OCI-LY7 (cell line): ENCODE results near the gene SLC25A21. TPM values are rescaled to one million over a fixed set of nuclear protein-coding genes. Genes with fewer than 3 reads are reported as not detected.

ENCODE experiments used
- BruUV-seq: library from RNA; stranded (reverse); fragments of 400-500 nt; replicated peaks from 2 replicates; lab custom pipeline; 2021; lab: Mats Ljungman, UMichigan
- CTCF ChIA-PET: fragments of 300-600 bp; sonication (Branson Sonifier 250); formaldehyde crosslinking; loops from one replicate; lab custom pipeline; 2022; ENCODE audit warnings: antibody characterized with exemption; ENCODE audit not compliant: unreplicated experiment; lab: Charles Lee
- POLR2A ChIA-PET: fragments of 300-600 bp; sonication (Branson Sonifier 250); formaldehyde crosslinking; loops from one replicate; lab custom pipeline; 2022; ENCODE audit warnings: antibody characterized with exemption; lab: Charles Lee
- DNase-seq: peaks from one replicate; pipeline ENCODE4 v3.0.0-alpha.2; 2015; ENCODE audit warnings: low spot score
- H2AFZ ChIP-seq: fragments of 200-600 bp; sonication (generic), shearing (Covaris generic); 2 replicates; pipeline ENCODE4 v1.6.1; 2014; ENCODE audit warnings: mild to moderate bottlenecking, antibody characterized with exemption, low read length, moderate library complexity
- H3K27ac ChIP-seq: fragments of 200-600 bp; sonication (generic); 2 replicates; pipeline ENCODE4 v1.5.1; 2014; ENCODE audit warnings: mixed run types, low read depth, mild to moderate bottlenecking, moderate library complexity, low read length, inconsistent platforms; ENCODE audit not compliant: poor library complexity, severe bottlenecking
- H3K36me3 ChIP-seq: fragments of 200-600 bp; sonication (generic); 2 replicates; pipeline ENCODE4 v1.6.1; 2014; ENCODE audit warnings: mild to moderate bottlenecking, antibody characterized with exemption, low read length, moderate library complexity, mixed read lengths; ENCODE audit not compliant: insufficient read depth
- H3K4me1 ChIP-seq: fragments of 200-600 bp; sonication (generic); 2 replicates; pipeline ENCODE4 v1.5.1; 2014; ENCODE audit warnings: mild to moderate bottlenecking, low read length; ENCODE audit not compliant: insufficient read depth, poor library complexity, severe bottlenecking
- H3K4me2 ChIP-seq: fragments of 200-600 bp; sonication (generic); 2 replicates; pipeline ENCODE4 v1.6.1; 2014; ENCODE audit warnings: mild to moderate bottlenecking, low read length
- H3K4me3 ChIP-seq: fragments of 200-600 bp; sonication (generic); 2 replicates; pipeline ENCODE4 v1.5.1; 2014; ENCODE audit warnings: mild to moderate bottlenecking, low read depth, low read length; ENCODE audit not compliant: poor library complexity, severe bottlenecking
- H3K79me2 ChIP-seq: fragments of 200-600 bp; sonication (generic); 2 replicates; pipeline ENCODE4 v1.6.1; 2016; ENCODE audit warnings: low read depth, mild to moderate bottlenecking, low read length, moderate library complexity, mixed read lengths; ENCODE audit not compliant: insufficient read depth
- H3K9me2 ChIP-seq: fragments of 200-600 bp; sonication (generic); 2 replicates; pipeline ENCODE4 v1.6.1; 2016; ENCODE audit warnings: mild to moderate bottlenecking, low read length, mixed read lengths; ENCODE audit not compliant: insufficient read depth
- H3K9me3 ChIP-seq: fragments of 200-600 bp; sonication (generic); 2 replicates; pipeline ENCODE4 v1.6.1; 2014; ENCODE audit warnings: mild to moderate bottlenecking, mixed run types, low read length, mixed read lengths
- H4K20me1 ChIP-seq: fragments of 200-600 bp; sonication (generic); 2 replicates; pipeline ENCODE4 v1.6.1; 2014; ENCODE audit warnings: mild to moderate bottlenecking, antibody characterized with exemption, low read length, moderate library complexity, mixed read lengths; ENCODE audit not compliant: insufficient read depth
- EZH2phosphoT487 ChIP-seq: fragments of 200-600 bp; sonication (generic); IDR thresholded peaks from 2 replicates; pipeline ENCODE4 v1.6.1; 2018; ENCODE audit warnings: low read depth, borderline replicate concordance, mild to moderate bottlenecking, mixed run types, antibody characterized with exemption, low read length, moderate library complexity, mixed read lengths
- intact Hi-C: fragments of 100-400 bp; cut with micrococcal nuclease; formaldehyde crosslinking; loops from one replicate; pipeline ENCODE4 v1.10.0; 2022; ENCODE audit not compliant: unreplicated experiment
- total RNA-seq, 2 experiments: library from RNA; depleted of rRNA in 1 of 2; stranded (reverse); fragments of >200 nt in 1 of 2; shearing (Covaris generic) in 1 of 2; gene quantifications; 2 replicates each; pipeline ENCODE4 v1.2.3, GENCODE V29; 2014 to 2022
- TF ChIP-seq, protein P1 (sequence below): fragments of 200-600 bp; sonication (generic); conservative IDR thresholded peaks from 2 replicates; pipeline ENCODE4 v1.5.1; 2014; ENCODE audit warnings: mild to moderate bottlenecking, antibody characterized with exemption, low read length, moderate library complexity, mixed read lengths

Gene SLC25A21
- total RNA-seq, 2 experiments from 2014 or later: not detected

DNA sequence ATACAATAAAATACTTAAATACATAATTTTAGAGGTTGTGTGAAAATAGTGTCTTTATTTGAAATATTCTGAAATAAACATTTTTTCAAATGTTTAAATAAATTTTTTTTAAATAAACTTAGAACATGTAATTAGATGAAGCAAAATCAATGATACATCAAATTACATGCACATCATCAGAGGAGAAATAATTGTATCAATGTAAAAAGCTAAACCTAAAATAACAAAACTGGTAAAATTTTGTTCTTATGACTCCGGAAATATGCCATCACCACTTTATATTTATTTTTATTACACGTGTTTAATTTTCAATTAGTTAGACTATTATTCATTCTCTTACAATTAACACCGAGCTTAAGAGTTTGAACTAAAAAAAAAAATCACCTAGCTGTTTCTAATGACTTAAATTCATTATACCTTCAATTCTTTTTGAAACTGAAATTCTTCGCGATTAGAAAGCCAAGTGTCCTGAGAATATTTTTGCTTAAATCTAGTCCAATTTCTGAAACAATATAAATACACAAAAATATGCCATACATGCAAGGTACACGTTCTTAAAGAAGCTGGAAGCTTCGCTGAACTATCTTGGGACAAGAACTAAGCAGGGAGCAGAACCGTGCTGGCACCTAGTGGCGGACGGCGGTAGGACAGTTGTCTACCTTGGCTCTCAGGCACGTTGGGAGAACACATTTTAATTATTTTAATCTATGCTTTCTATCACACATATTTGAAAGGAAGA, 230.5 kb downstream of the SLC25A21 start:
- Histone ChIP-seq H3K27ac (no peak overlapping the region), H3K9me3 (no peaks in the 10 kb centered on the region), H3K4me1 (no peaks in the 10 kb centered on the region), H3K4me3 (no peak overlapping the region), H3K9me2 (no peaks in the 10 kb centered on the region), H4K20me1 (no peaks in the 10 kb centered on the region), H2AFZ (no peak overlapping the region), H3K36me3 (no peaks in the 10 kb centered on the region), H3K79me2 (no peaks in the 10 kb centered on the region), H3K4me2 (no peak overlapping the region)
- ChIA-PET CTCF (interaction anchor here (1.0 kb wide), 1 partner anchor 388 kb away, joined by 3 read pairs; no protein-coding TSS in a partner anchor), POLR2A (interaction anchor here (0.5 to 1.5 kb wide), 2 partner anchors 145 to 166 kb away, joined by 3 to 4 read pairs; no protein-coding TSS in a partner anchor)
- BruUV-seq: no TSS peak
- intact Hi-C loops: loop anchor here (2.0 kb wide), 1 partner anchor 387 kb away; no protein-coding TSS in a partner anchor
- peak; percentile 52 for DNase-seq
- TF ChIP-seq, protein P1, sequence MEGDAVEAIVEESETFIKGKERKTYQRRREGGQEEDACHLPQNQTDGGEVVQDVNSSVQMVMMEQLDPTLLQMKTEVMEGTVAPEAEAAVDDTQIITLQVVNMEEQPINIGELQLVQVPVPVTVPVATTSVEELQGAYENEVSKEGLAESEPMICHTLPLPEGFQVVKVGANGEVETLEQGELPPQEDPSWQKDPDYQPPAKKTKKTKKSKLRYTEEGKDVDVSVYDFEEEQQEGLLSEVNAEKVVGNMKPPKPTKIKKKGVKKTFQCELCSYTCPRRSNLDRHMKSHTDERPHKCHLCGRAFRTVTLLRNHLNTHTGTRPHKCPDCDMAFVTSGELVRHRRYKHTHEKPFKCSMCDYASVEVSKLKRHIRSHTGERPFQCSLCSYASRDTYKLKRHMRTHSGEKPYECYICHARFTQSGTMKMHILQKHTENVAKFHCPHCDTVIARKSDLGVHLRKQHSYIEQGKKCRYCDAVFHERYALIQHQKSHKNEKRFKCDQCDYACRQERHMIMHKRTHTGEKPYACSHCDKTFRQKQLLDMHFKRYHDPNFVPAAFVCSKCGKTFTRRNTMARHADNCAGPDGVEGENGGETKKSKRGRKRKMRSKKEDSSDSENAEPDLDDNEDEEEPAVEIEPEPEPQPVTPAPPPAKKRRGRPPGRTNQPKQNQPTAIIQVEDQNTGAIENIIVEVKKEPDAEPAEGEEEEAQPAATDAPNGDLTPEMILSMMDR: peak; percentile 98
- no peak for TF ChIP-seq EZH2phosphoT487

- H4K20me1 ChIP-seq: no peaks in the 10 kb centered on the region
Observed at GRCh38 chr14:36940476-36940875, 231.9 kb downstream of the SLC25A21 start.

More at GRCh38 chr14:36940476-36940875, 231.9 kb downstream of the SLC25A21 start:
- Histone ChIP-seq H3K9me2 (no peaks in the 10 kb centered on the region), H3K36me3 (no peaks in the 10 kb centered on the region), H3K9me3 (no peaks in the 10 kb centered on the region), H2AFZ (no peak overlapping the region), H3K4me1 (no peaks in the 10 kb centered on the region), H3K4me3 (no peak overlapping the region), H3K4me2 (no peak overlapping the region), H3K79me2 (no peaks in the 10 kb centered on the region), H3K27ac (no peak overlapping the region)
- CTCF ChIA-PET: no interaction called here
- BruUV-seq: no TSS peak
- intact Hi-C loops: no loop called here
- DNase-seq: no peak
- POLR2A ChIA-PET: interaction anchor here (0.9 kb wide), 1 partner anchor 18 kb away, joined by 3 read pairs; no protein-coding TSS in a partner anchor
- no peak for TF ChIP-seq EZH2phosphoT487
- TF ChIP-seq, protein P1: no peak
